ENCODE results near the gene RALB.

Gene RALB, protein sequence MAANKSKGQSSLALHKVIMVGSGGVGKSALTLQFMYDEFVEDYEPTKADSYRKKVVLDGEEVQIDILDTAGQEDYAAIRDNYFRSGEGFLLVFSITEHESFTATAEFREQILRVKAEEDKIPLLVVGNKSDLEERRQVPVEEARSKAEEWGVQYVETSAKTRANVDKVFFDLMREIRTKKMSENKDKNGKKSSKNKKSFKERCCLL

DNA sequence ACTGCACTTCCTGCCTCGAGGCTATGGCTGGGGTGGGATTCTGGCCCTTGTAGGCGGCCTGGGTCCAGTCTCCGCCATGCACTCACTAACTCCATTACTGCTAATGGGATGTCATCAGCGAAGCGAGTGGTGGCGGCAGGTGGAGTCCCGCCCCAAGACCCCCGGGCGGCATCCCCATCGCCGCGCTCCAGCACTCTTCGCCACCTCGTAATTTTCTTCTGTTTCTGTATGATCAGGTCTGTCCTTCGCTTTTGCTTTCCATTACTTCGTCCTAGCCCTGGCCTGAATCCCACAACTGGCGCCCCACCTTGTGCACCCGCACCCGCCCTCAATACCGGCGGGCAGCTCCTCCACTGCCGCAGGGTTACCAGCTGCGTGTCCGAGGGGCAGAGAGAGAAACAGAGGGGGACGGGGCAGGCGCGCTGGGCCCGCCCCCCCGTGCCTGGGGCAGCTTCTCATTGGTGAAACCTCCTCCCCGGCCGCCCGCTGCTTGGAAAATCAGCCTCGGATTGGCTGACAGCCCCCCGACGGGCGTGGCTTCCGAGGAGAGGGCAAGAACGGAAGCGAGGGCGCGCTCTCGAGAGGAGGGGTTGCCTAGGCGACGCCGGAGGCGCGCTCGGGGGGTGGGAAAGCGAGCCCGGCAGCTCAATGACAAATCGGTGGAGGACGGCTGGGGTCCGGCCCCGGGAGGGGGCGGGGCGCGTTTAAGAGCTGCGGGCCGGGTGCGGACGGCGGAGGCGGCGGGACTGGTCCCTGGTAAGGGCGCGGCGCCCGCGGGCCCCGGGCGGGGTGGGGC, at the start of gene RALB:
TSS of gene RALB (plus strand) at position 628 of the 796 bp plus-strand sequence. CDS start 25,813 bp downstream, outside the sequence.
- peak; percentile 99 for DNase-seq

DNA sequence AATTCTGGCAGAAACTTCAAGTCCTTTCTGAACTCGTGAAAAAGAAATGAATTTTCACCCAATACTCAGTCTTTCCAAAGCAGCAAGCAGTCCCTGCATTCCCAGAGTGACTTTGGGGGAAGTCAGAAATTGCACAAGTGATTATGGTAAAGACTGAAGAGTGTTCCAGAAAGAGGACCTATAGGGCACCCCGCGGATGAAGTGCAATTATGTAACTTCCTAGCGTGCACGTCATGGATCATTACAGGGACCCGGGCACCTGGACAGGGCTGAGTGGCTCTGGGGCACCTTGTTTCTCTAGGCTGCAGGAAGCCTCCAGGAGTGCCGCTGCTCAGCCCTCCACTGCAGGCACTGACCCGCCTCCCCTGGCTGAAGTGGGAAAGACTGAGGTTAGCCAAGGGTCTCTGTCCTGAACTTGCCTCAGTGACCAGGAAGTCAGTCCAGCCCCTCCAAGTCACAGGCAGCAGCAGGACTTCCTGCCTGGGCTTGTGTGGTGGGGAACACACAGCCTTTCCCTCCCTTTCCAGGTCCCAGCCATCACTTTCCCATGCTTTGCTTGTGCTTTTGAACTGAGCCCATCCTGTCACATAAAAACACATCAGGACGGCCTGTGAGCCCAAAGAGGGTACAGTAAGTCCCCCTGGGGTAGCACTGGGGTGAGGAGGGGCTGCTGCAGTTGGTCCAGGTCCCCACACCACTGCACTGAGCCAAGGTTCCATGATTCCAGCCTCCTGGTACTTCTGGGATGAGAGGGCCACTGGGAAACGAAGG, 49.2 kb upstream of the RALB start:
- DNase-seq: no peak

DNA sequence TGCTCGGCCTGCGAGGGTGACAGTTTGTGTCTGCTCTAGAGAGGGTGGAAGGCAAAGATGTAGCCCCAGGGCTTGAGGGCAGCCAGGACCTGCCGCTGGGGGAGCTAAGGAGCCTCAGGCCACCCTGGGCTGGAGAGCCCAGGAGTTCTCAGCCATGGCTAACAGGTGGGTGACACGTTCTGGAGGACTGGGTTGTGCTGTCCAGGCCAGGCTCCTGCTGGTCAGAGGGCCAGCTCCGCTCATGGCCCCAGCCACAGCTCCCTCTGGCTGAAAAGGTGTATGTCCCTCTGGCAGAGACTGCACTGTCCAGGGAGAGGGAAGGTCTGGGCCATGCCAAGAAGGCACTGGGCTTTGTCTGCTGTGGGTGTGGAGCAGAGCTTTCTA, 48.6 kb upstream of the RALB start:
- DNase-seq: no peak

DNA sequence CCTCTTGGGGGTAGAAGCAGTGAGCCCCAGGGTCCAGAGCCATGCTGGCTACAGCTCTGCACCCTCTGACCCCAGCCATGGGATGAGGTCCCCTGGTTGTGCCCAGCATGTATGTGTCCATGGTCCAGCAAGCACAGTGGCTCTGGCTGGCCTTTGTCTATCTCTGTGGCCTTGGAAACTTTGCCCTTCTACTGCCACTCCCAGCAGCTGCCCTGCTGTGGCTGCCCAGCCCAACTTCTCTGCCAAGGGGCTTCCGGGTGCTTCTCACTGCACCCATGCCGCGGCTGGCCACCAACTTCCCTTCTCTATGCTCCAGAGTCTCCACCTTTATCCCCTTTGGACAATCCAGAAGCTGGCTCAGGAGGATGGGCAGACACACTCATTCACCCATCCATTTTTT, 48.2 kb upstream of the RALB start:
- DNase-seq: no peak

DNA sequence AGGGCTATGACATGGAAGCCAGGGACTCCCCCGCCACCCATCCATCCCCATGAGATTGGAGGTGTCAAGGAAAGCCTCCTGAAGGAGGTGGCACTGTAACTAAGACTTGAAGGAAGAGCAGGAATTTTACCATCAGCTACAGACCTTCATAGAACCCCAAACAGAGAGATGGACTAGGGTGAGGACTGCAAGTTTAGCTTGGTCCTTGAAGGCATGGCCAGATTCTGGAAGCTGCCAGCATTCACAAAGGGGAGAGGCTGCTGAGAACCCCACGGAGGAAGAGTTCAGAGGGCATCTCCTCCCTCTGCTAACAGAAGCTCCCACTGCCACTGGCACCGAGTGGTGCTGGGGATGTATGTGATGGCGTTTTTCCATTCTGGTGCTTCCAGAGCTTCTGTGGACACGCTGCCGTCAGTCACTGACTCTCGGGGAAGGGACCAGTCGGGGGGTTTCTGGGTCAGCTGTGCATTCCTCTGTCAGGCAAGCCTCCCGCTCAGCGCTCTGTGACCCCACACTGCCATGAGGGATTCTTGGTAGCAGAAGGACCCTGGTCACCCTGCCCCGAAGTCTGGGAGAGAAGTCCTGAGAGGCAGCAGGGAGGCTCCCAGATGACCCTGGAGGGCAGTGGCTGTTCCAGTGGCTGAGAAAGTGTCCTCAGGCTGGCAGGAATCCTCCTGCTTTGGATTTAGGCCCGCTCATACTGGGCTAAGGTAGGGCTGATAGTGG, 47.5 kb upstream of the RALB start:
- DNase-seq: no peak

DNA sequence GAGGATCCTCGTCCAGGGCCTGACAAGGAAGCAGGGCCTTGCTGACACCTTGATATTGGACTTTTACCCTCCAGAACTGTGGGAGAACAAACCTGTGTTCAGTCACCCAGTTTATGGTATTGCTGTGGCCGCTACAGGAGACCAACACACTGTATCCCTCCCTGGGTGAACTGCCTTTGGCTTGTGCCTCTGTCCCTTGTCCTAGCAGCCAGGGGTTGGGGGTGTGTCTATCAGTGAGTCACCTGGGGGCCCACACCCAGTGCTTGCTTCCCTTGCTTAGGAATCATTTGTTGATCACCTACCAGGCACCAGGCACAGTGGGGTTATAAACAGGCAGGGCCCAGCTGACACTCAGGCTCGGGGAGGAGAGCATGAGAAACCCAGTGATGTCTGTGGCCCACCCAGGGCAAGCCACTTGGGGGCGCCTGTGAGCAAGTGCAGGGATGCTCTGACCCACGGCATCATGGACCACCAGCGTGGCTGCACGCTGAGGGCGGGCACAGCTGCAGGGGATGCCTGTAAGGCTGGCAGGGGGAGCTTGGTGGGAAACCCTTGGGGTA, 46.5 kb upstream of the RALB start:
- peak; percentile 48 for DNase-seq

DNA sequence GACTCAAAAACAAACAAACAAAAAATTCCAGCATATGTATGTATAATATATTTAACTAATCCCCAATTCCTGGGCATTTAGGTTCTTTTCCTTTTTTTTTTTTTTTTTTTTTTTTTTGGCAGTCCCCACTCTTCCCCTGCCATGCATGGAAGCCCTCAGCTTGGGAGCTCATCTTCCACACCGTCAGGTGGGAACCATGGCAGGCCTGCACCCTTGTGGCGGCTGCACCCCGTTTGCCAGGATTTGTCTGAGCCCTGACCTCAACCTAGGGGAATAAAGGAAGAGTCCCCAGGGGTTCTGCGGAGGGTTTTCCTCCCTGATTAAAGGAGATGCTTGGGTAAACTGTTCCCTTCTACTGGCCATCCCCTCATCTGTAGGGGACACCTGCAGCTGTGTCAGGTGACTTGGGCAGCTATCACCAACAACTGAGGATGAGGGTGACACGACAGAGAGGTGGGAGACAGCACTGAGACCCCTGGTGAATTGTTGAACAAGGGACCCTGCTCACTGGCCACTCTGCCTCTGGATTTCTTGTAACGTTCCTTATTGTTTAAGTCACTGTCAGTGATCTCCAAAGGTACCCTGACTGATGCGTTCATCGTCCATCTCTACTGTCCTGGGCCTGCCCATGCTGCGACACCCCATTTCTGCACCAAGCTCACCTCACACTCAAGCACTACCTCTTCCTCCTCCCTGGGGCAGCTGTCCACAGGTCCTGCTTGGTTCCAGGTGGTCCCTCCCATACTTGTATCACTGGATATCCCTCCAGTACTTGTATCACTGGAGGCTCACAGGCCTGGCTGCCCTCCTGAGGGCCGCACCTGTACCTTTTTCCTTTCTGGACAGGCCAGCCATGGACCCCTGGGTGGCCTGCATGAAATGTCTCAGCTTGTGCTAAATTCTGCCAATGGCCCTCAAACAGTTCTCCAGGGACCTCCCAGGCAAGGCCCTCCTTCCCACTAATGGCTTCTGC, 44.0 kb upstream of the RALB start:
- no peak for DNase-seq

DNA sequence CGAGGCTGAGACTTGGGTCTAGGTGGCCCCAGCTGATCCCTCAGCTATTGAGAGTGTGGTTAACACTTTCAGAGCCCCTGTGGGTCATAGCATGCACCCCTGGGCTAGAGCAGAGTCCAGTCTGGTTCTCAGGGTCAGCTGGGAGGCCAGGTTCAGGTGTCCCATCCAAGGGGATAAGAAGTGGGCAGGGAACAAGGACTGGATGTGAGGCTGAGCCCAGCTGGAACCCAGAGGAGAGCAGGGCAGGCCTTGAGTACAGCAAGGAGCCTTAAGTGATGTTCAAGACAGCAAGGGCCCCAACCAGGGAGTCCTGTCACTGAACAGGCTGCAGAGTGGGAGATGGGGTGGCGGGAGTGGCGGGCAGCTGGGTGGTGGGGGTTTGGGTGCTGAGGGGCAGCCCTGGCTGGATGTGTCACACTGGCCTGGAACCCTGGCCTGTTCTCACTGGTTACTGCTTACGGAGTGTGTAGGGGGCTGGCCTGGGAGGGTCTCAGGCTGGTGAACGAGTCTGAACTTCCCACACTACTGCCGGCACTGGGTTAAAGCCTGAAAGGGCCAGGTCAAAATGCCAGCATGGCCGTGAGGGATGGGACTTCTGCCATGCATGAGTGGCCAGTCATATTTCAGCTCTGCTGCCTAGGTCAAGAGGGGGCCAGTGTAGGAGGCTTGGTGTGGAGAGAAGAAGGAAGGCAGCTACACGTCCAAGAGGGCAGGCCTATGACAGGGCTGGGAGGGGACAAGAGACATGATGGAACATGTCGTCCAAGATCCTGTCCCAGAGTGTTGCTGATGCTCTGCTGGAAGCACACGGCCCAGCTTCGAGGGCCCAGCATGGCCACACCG, 43.0 kb upstream of the RALB start:
- DNase-seq: no peak

DNA sequence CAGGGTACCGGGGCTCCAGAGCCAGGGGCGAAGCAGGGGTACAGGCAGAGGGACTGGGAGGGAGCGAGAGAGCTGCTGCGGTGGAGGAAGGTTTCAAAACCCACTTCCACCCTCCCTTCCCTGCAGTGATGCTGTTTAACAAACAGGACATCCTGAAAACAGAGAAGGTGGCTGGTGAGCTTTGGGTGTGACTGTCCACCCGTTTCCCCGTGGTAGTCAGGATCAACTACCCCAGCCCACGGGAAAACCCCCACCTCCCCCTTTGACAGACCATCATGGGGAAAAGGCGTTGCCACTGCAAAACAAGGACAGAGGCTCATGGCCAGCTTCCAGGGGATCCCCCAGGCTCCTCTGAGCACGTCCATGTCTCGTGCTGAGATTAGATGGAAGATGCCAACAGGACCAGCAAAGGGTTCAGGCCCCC, 42.4 kb upstream of the RALB start:
- DNase-seq: no peak

DNA sequence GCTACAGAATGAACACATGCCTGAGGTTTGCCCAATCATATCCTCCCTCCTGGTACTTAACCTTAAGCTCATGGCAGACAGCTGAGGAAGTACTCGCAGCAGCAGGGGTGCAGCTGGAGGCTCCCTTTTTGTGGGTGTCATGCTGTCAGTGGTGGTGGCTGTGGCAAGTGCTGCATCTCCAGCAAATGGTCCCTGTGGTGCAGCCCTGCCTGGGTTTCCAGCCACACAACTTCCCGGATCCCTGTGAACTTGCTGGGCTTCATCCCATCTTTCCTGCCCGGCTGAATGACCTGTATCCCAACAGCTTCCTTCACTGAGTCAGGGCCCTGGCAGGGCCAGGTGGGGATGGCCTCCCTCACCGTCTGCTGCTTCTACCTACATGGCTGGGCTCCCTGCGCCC, 34.5 kb upstream of the RALB start:
- no peak for DNase-seq

DNA sequence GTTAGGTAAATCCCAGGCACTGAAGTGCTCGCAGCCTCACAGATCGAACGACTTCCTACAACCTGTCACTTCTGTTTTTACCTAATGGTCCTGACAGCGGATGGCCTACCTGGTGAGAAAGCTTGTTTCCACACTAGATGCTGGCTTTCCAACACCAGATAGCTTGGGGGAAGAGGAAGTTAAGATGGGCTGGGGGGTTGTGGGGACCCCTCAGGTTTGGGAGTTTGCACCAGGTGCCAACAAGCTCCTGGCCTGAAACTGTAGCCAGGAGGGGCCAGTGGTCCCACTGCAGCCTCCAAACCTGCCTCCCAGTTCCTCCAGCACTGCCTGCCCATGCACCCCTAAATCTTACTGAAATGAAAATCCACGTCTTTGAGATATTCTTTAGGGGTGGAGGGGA, 33.4 kb upstream of the RALB start:
- no peak for DNase-seq

DNA sequence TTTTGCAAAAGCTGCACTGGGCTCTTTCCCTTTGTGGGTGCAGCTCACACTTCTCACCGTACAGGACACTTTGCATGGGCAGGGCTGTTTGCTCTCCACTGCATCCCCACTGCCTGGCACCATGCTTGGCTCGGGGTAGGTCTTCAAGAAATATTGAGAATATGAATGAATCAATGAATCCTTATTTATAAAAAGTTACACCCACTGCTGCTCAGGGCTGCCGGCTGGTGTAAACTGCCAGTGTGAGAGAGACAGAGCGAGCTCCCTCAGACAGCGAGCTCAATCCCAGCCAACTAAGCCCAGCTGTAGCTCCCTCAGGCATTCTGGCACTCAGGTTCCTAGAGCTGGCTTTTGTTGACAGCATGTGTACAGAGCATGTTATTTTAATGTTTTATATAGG, 32.9 kb upstream of the RALB start:
- no peak for DNase-seq

DNA sequence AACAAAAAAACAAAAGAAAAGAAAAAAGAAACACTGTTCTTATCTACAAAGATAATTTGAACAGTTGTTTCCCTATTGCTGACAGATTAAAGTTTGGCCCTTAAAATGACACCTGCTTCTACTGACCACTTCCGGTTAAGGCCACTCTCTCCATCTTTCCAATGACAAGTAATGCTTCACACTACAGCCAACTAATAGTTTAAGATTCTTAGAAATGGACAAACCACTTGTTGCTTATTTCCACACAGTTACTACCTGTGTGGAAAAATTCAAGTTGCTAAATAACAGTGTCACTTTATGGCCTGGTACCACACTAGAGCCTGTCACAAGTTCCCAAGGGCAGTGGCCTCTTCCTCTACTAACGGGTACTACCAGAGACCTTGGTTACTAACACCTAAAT, 31.9 kb upstream of the RALB start:
- DNase-seq: no peak

DNA sequence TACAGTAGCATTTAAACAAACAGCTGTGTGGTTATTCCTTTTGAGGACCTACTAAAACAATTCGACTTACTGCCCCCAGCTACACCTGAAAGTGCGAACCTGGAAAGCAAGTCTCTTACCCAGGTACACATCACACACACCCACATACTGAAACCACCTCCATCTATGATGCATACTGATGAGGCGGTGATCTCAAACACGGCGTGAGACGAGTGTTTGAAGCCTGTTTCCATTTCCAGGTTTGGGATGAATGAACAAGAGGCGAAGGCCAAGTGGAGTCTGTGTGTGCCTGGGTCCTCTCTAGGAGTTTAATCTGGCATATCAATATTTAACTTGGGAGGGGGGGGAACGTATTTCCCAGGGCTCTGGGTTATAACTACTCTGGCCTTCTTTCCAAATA, 31.0 kb upstream of the RALB start:
- DNase-seq: no peak

DNA sequence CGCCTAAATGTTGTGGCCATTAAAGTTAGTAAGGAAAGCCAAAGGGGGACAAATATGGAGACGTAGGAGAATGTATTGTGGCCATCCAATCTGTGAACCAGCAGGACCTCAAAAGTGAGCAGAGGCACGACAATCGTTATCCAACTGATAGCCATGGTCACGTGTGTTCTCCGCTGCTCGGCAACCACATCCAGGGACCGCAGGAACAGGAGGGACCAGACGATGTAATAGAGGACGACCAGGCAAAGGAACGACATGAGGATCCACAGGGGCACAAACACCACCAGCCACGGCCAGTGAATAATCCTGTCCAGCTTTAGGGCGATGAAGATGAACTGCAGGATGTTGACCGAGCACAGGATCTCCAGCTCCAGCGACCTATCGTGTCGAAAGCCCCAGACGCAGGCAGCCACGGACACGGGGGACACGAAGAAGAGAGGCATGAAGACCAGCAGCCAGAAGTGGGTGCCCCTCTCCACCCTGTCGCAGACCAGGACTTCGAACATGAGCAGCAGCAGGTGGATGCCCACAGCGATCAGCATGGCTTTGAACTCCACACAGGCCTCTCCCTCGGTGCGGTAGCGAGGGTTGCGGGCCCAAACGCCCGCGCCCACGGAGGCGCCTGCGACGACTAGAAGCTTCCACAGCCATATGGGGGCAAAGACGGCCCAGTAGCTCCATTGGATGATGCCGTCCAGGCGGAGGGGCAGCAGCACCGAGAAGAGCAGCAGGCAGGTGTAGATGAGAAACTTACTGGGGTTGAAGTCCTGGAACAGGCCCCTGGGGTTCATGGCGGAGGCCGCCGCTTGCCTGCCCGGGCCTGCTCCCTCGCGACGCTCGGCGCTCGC, 30.2 kb upstream of the RALB start:
- no peak for DNase-seq

DNA sequence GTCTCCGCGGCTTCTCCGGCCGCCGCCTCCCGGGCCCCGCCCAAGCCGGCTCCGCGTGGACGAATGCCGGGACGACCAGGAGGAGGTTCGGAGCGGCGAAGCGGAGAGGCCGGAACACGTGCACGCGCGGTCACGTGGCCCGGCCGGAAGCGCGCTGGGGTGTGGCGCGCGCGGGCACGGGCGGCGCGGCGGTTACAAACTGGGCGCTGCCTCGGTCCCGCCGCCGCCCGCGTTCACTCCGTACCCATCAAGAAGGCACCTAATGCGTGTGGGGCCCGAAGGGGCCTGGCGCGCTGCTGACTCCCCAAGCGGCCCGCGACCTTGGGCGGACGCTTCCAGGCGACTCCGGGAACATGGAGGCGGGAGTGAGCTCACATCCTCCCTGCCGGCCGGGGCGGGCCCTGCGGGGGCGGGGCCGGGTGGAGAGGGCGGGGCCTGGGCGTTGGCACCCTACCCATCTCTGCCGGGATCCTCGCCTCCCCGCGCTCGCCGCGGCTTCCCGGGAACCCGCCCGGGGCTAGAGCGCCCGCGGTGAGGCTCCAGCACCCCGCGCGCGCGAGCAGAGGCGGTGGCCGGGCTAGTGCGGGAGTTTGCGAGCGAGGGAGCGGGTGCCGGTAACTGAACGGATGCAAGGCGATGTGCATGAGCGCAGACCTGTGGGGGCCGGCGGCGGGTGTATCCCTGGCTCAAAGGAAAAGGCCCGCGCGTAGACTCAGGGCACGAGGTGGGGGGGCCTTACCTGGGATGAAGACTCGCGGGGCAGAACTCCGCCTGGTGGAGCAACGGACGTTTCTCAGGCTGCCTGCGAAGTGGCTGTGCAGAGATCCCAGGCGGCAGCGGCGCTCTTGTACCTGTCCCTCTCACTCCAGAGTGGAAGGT, 29.4 kb upstream of the RALB start, which contains the start of gene TMEM185B:
TSS of gene TMEM185B (minus strand) at position 367 of the 879 bp plus-strand sequence. CDS start 424 bp downstream, outside the sequence.
- DNase-seq: peak; percentile 91

DNA sequence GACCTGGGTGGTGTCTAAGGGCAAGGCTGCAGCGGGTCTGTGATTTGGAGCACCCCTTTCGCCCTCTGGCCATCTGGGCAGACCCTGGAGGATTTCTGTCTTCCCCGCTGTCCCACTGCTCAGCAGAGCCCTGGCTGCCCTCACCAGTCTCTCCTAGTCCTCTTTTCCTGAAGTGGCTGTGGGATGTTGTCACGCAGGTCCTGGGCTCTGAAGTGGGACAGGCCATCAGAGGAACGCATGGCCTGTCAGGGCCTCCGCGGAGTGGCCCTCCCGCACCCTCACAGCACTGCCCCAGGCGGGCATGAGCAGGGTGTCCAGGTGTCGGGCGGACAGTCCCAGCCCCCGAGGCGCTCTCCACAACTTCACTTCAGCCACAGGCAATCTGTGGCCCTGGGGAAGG, 28.4 kb upstream of the RALB start:
- no peak for DNase-seq

DNA sequence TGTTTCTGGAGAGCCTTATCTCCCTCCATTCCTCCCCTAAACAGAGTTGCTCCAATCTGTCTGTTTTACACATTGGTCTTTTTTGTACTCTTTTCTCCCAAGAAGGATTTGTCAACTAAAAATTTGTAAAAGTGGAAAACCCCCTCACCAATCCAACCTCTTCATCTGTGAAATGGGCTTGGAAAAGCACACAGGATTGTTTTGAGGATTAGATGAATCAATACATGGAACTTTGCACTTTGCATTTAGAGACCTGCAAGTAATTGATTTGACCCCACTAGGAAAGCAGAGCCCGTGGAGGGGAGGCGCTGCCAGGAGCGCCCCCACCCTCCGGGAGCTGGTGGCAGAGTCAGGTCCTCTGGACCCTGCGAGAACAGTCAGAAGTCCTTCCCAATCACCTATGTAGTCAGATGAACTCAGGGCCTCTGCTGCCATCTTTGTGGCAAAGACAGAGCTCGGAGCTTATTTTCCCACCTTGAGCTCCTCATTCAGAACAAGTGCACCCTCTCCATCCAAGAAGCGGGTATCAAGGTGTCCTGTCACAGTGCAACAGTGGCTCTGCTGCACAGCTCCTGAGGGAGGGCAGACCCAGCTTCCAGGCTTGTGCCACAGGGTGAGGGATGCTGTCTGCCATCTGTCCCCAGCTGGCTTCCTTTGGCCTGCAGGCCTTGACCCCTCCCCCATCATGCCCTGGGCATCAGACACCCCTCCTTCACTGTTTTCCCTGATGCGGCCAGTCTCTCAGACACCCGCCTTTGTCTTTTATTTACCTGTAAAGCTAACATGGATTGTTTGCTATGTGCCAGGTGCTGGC, 27.7 kb upstream of the RALB start:
- DNase-seq: no peak

All from stimulated activated CD4-positive, alpha-beta T cell treated with anti-CD3 and anti-CD28 coated beads, Interleukin-1b, Interleukin-23, amount 100 ng/mL, for 48 hours (primary cell).